Measurements from ENCODE around the gene TERT. TPM values are rescaled to one million over a fixed set of nuclear protein-coding genes. Genes with fewer than 3 reads are reported as not detected.

The TERT gene
- total RNA-seq, 3 donors from 2014 or later (not counting 1 experiment from before 2014, with no cell fraction given) = not detected

DNA sequence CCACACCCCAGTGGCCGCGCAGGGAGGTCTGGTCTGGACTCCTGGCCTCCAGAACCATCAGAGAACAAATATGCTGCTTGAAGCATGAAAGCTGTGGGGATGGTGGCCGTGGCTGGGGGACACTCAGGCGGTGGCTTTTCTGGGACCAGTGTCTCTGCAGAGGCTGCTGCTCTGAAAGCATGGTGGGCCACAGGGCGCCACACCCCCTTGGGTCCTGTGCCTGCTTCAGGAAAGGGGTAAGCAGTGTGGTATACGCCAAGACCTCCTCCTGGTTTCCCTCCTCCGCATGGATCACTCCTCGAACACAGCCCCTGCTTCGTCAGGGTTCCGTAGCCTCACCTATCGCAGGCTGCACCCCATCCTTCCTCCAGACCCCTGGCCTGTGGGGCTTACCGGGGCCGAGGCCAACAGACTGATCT lies 19.7 kb upstream of the TERT start:
- ATAC-seq = no peak
- H3K9me3 Mint-ChIP-seq = peaks cover 3% of the 10 kb centered on the region in 2 donors

DNA sequence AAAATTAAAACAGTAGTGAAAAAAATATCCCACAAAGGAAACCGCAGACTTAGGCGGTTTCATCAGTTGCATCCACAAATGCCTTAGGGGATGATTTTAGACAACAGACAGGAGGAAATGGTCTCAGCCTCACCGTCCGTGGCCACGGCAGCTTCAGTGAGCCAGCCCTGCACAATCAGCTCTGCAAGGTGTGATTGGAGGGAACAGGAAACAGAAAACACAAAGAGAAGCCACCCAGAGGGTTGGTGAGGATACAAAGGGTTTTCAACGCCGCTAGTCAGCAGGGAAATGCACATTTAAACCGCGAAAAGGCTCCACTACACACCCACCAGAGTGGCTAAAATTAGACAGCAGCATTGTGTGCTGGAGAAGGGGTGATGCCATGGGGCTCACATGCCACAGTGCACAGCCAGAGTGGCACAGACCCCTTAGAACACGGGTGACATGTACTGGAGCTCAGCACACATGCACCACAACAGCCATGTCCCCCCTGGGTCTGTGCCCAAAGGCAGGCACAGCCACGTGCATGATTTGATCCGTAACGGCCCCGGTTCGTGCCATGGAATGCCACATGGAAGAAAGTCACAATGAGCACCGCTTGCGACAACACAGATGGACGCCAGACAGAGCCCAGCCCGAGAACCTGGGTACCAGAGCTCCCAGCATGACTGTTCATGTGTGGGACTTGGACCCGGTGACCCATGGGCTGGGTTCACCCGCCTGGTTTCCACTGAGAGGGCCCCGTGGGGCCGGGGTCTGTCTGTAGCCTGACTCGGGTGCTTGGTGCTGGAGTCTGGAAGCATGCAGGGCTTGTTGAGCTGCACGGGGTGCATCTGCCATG lies 18.3 kb upstream of the TERT start:
- Histone ChIP-seq H3K36me3 (ENCODE audit: control insufficient read depth, insufficient read depth, low read length) (peaks cover 7% of the 10 kb centered on the region), H3K4me3 (ENCODE audit: low read length) (no peak overlapping the region), H3K27me3 (ENCODE audit: control insufficient read depth, insufficient read depth, low read length) (peaks cover 2% of the 10 kb centered on the region), H3K27ac (ENCODE audit: low read length) (peak overlapping the region; percentile 4), H3K4me1 (ENCODE audit: control insufficient read depth, insufficient read depth, low read length) (peaks cover 59% of the 10 kb centered on the region), H3K9me3 (ENCODE audit: control insufficient read depth, insufficient read depth, low read length) (peaks cover 16% of the 10 kb centered on the region)
- H3K4me3 Mint-ChIP-seq = peak overlapping the region; percentile 77
- intact Hi-C loops (cut with micrococcal nuclease) = no loop called here
- WGBS (ENCODE audit: insufficient coverage) = 22% methylated on average over 25 of the region's 25 CpGs
- H3K27me3 Mint-ChIP-seq (ENCODE audit: low read depth in 2 of 2) = peaks cover 15 to 34% of the 10 kb centered on the region in 2 donors
- ATAC-seq (peak; percentile 70 to 85 (median 79)), DNase-seq (peak; percentile 33 to 79)
- H3K4me1 Mint-ChIP-seq = peaks cover 43 to 58% of the 10 kb centered on the region in 2 donors
- TF ChIP-seq, protein P1, sequence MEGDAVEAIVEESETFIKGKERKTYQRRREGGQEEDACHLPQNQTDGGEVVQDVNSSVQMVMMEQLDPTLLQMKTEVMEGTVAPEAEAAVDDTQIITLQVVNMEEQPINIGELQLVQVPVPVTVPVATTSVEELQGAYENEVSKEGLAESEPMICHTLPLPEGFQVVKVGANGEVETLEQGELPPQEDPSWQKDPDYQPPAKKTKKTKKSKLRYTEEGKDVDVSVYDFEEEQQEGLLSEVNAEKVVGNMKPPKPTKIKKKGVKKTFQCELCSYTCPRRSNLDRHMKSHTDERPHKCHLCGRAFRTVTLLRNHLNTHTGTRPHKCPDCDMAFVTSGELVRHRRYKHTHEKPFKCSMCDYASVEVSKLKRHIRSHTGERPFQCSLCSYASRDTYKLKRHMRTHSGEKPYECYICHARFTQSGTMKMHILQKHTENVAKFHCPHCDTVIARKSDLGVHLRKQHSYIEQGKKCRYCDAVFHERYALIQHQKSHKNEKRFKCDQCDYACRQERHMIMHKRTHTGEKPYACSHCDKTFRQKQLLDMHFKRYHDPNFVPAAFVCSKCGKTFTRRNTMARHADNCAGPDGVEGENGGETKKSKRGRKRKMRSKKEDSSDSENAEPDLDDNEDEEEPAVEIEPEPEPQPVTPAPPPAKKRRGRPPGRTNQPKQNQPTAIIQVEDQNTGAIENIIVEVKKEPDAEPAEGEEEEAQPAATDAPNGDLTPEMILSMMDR (IDR thresholded peaks at IDR 0.05) = no peak
- peaks cover 3% of the 10 kb centered on the region in 2 donors for H3K9me3 Mint-ChIP-seq
- peaks cover 16% of the 10 kb centered on the region for H3K36me3 Mint-ChIP-seq
- peak overlapping the region; percentile 66 to 81 for H3K27ac Mint-ChIP-seq

More for the DNA sequence above, 19.7 kb upstream of the TERT start:
- H3K4me3 Mint-ChIP-seq = no peak overlapping the region
- Histone ChIP-seq H3K4me1 (ENCODE audit: control insufficient read depth, insufficient read depth, low read length) (peaks cover 59% of the 10 kb centered on the region), H3K27ac (ENCODE audit: low read length) (no peak overlapping the region), H3K36me3 (ENCODE audit: control insufficient read depth, insufficient read depth, low read length) (peaks cover 19% of the 10 kb centered on the region), H3K9me3 (ENCODE audit: control insufficient read depth, insufficient read depth, low read length) (peaks cover 16% of the 10 kb centered on the region), H3K27me3 (ENCODE audit: control insufficient read depth, insufficient read depth, low read length) (peaks cover 2% of the 10 kb centered on the region), H3K4me3 (ENCODE audit: low read length) (no peak overlapping the region)
- no peak overlapping the region for H3K27ac Mint-ChIP-seq
- 94% methylated on average over 13 of the region's 13 CpGs for WGBS (ENCODE audit: insufficient coverage)
- peaks cover 43 to 58% of the 10 kb centered on the region in 2 donors for H3K4me1 Mint-ChIP-seq
- peaks cover 16% of the 10 kb centered on the region for H3K36me3 Mint-ChIP-seq
- TF ChIP-seq, protein P1 (IDR thresholded peaks at IDR 0.05) = no peak
- no peak for DNase-seq
- intact Hi-C loops (cut with micrococcal nuclease) = no loop called here
- peaks cover 15 to 25% of the 10 kb centered on the region in 2 donors for H3K27me3 Mint-ChIP-seq (ENCODE audit: low read depth in 2 of 2)

DNA sequence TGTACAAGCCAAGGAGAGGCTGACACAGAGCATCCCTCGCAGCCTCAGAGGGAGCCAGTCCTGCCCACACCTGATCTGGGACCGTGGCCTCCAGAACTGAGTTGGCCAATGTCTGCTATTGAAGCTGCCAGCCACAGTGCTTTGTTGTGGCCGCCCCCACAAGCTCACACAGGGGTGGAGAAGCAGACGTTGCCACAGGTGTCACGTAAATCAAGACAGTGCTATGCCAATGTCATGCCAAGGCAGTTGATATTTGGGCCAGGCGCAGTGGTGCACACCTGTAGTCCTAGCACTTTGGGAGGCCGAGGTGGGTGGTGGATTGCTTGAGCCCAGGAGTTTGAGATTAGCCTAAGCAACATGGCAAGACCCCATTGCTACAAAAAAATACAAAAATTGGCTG lies 17.3 kb upstream of the TERT start:
- peaks cover 16% of the 10 kb centered on the region for H3K9me3 ChIP-seq (ENCODE audit: control insufficient read depth, insufficient read depth, low read length)
- H3K4me1 ChIP-seq (ENCODE audit: control insufficient read depth, insufficient read depth, low read length) = peaks cover 58% of the 10 kb centered on the region
- peak overlapping the region; percentile 77 for H3K4me3 Mint-ChIP-seq
- H3K4me1 Mint-ChIP-seq = peaks cover 38 to 53% of the 10 kb centered on the region in 2 donors
- no peak overlapping the region for H3K27ac ChIP-seq (ENCODE audit: low read length)
- no peaks in the 10 kb centered on the region for H3K36me3 ChIP-seq (ENCODE audit: control insufficient read depth, insufficient read depth, low read length)
- peaks cover 2% of the 10 kb centered on the region for H3K27me3 ChIP-seq (ENCODE audit: control insufficient read depth, insufficient read depth, low read length)
- peaks cover 3% of the 10 kb centered on the region in 2 donors for H3K9me3 Mint-ChIP-seq
- peaks cover 10% of the 10 kb centered on the region for H3K36me3 Mint-ChIP-seq
- H3K4me3 ChIP-seq (ENCODE audit: low read length) = no peak overlapping the region
- DNase-seq = peak; percentile 15 to 77
- TF ChIP-seq, protein P1 (IDR thresholded peaks at IDR 0.05) = no peak
- ATAC-seq = peak in 2 of 3 donors; percentile 32 to 45
- 17% methylated on average over 7 of the region's 7 CpGs for WGBS (ENCODE audit: insufficient coverage)
- intact Hi-C loops (cut with micrococcal nuclease) = no loop called here
- peaks cover 15 to 30% of the 10 kb centered on the region in 2 donors for H3K27me3 Mint-ChIP-seq (ENCODE audit: low read depth in 2 of 2)
- H3K27ac Mint-ChIP-seq = peak overlapping the region; percentile 66 to 81
